Adipocyte (in vitro differentiated cells): ENCODE measurements around the gene SLC15A3.

ENCODE experiments used
- DNase-seq: peaks from one replicate; pipeline ENCODE4 v3.0.0-alpha.2; 2015; ENCODE audit warnings: low read depth
- H3K27me3 ChIP-seq: replicated peaks from 2 replicates; pipeline ENCODE4 v1.7.0; 2013; ENCODE audit warnings: mild to moderate bottlenecking, low read length, moderate library complexity; ENCODE audit not compliant: control insufficient read depth, insufficient read depth
- H3K36me3 ChIP-seq: 2 replicates; pipeline ENCODE4 v1.7.0; 2013; ENCODE audit warnings: low read length, mild to moderate bottlenecking, moderate library complexity; ENCODE audit not compliant: control insufficient read depth, insufficient read depth, severe bottlenecking
- H3K4me1 ChIP-seq: 2 replicates; pipeline ENCODE4 v1.7.0; 2013; ENCODE audit warnings: mild to moderate bottlenecking, low read length, moderate library complexity; ENCODE audit not compliant: control insufficient read depth, insufficient read depth
- H3K4me3 ChIP-seq: 2 replicates; pipeline ENCODE4 v1.7.0; 2013; ENCODE audit warnings: mild to moderate bottlenecking, low read length, moderate library complexity
- H3K9ac ChIP-seq: 2 replicates; pipeline ENCODE4 v1.7.0; 2013; ENCODE audit warnings: mild to moderate bottlenecking, low read length, moderate library complexity
- H3K9me3 ChIP-seq: 2 replicates; pipeline ENCODE4 v1.7.0; 2013; ENCODE audit warnings: mild to moderate bottlenecking, low read length, moderate library complexity; ENCODE audit not compliant: control insufficient read depth

The SLC15A3 gene

DNA sequence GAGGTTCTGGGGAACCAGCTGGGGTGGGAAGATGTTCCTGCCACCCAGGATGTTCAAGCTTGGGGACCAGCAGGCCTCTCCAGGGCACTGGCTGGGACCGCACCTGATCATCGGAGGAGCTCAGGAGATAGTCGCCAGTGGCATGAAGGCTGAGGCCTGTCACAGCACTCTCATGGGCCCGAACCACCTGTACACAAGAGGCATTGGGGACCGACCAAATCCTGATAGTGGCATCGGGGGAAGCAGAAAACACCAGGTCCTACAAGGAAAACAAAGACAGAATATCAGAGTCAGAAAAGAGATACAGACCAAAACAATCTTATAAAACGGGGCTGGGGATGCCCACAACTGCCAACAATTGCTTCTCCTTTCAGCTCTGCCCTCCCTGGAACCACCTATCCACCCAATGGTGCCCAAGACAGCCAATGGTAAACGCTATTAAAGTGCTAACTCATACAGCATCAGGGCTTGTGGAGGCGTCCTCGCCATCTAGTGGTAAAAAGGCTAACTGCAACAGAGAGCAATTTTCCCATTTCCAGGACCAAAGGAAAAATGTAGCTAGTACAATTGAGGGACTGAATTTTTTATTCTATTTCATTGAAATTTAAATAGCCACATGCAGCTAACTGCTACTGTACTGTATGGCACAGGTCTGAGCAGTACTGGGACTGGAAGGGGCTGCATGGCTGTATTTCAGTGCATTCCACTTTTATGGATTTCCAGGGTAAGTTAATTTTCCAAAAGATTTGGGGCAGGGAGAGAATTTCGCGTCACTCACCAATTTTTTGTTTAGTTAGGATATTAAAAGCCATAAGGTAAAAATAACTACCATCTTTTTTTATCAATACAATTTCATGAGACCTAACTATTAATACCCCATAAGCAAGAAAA lies 52.7 kb downstream of the SLC15A3 start:
- DNase-seq: peak; percentile 84
- Histone ChIP-seq H3K4me1 (peaks cover under 1% of the 10 kb centered on the region), H3K9me3 (no peaks in the 10 kb centered on the region), H3K27me3 (no peaks in the 10 kb centered on the region), H3K9ac (peak overlapping the region; percentile 3), H3K36me3 (peaks cover 87% of the 10 kb centered on the region), H3K4me3 (no peak overlapping the region)

DNA sequence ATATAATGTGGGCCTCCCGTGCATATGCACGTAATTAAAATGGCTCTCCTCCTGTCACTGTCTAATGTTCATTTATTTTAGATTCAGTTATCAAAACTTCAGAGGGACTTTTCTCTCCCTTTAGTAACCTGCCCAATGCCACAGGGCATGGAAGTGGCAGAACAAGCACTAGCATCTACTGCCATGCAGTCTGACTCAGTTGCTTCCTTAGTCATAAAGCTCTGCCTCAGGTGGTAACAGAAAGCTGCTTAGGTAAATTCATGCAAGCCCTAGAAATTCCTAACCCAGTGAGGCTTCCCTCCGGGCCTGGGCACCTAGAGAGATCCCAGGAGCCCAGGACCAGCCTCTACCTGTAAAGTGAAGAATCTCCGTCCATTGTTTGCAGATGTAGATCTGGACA lies 54.5 kb downstream of the SLC15A3 start:
- Histone ChIP-seq H3K9ac (no peak overlapping the region), H3K9me3 (no peaks in the 10 kb centered on the region), H3K36me3 (peaks cover 89% of the 10 kb centered on the region), H3K27me3 (no peaks in the 10 kb centered on the region), H3K4me3 (no peak overlapping the region), H3K4me1 (no peaks in the 10 kb centered on the region)
- no peak for DNase-seq

DNA sequence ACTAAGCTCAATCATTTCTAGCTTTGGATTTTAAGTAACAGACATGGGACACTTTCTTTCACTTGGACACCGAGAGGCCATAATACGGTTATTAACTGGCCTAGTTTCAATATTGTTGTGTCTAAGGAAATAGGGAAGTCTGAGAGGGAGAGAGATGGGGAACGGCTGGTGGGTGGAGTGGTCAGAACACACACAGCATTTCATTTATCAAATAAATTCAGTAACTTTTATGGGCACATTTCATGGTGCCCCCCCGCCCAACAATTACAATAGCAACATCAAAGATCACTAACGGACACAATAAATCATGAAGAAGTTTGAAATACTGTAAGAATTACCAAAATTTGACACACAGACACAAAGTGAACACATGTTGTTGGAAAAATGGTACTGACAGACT lies 56.3 kb downstream of the SLC15A3 start:
- no peak for DNase-seq
- H3K27me3 ChIP-seq: no peaks in the 10 kb centered on the region
- H3K4me1 ChIP-seq: no peaks in the 10 kb centered on the region
- peaks cover 73% of the 10 kb centered on the region for H3K36me3 ChIP-seq
- no peak overlapping the region for H3K4me3 ChIP-seq
- H3K9me3 ChIP-seq: no peaks in the 10 kb centered on the region
- H3K9ac ChIP-seq: no peak overlapping the region

DNA sequence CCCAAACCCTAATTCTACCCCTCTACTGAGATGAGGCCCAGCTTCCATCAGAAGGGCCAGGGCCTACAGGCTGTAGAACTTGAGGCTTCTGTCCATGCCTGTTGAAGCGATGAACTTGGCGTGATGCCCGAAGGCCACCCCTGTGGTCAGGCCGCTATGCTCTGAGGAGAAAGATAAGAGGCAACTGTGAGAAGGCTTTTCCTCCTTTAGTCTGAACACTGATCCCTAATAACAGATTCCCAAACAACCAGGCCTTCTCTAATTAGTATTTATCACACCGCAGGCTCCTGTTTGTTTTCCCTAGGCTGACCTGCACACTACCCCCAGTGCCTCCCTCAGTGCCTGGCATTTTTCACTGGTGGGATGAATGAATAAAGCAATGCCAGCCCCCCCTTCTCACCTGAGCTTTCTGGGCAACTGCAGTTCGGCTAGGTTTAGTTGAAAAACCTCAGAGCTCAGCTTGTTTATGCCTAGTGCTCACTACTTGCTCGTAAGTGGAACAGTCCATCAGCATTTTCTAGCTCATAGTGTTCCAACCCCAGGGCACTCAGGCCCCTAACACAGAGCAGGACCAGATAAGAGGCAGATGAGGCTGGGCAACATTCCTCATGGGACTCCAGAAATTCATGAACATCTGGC lies 60.8 kb downstream of the SLC15A3 start:
- no peak overlapping the region for H3K9ac ChIP-seq
- H3K4me3 ChIP-seq: no peak overlapping the region
- no peaks in the 10 kb centered on the region for H3K4me1 ChIP-seq
- H3K36me3 ChIP-seq: peaks cover 43% of the 10 kb centered on the region
- no peak for DNase-seq
- H3K27me3 ChIP-seq: no peaks in the 10 kb centered on the region
- no peaks in the 10 kb centered on the region for H3K9me3 ChIP-seq

DNA sequence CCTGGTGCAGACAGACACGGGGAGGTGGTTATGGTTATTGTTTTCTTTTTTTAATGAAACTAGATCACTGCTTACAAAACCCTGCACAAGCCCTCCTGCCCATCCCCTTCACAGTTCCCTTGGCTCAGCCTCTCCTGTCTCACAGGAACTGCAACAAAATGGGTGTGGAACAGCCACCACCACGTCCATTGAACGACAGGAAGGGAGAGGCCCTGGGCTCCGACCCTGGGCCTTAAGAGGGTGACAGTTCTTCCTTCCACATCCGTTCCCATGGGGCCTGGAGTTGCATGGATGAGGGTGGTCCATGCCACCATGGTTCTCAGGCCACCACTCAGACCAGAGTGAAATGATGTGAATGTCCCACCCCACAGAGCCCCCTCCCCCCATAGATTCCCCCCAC lies 61.3 kb downstream of the SLC15A3 start:
- Histone ChIP-seq H3K4me3 (no peak overlapping the region), H3K36me3 (peaks cover 37% of the 10 kb centered on the region), H3K9me3 (no peaks in the 10 kb centered on the region), H3K9ac (no peak overlapping the region), H3K4me1 (no peaks in the 10 kb centered on the region), H3K27me3 (no peaks in the 10 kb centered on the region)
- DNase-seq: no peak

DNA sequence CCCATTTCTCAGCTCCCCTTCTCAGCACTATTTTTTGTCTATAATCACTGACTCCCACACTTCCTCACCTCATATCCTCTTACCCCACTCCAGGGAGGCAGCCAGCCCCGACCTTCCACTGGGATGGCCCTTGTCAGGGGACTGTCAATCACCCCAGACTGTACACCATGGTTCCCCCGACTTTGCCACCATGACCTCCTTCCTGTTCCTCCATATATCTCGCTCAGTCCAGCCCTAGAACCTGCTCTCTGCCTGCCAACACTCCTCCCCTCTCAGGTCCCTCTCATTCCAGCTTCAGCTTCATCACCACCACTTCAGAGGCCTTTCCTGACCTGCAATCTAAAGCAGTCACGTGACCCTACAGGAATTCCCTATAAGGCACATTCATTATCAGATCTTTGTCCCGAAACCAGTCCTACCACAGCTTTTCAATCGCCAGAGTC lies 62.1 kb downstream of the SLC15A3 start:
- no peak overlapping the region for H3K4me3 ChIP-seq

DNA sequence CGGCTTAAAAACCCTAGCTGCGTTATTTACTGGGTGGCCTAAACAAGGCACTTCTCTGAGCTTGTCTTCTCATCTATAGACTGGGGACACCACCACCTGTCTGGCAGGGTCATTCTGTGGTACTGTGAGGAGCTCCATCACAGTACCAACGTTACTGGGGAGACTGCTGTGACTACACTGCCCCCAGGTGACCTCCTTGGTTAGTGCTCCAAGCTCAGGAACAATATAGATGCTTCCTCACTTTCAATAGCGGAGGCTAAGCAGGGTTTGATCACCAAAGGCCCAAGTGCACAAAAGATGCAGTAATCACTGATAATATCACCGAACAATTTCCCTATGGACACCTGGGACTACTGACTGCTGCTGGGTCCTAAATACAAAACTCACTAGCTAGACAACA lies 64.4 kb downstream of the SLC15A3 start:
- Histone ChIP-seq H3K27me3 (no peaks in the 10 kb centered on the region), H3K4me3 (no peak overlapping the region), H3K36me3 (peaks cover 11% of the 10 kb centered on the region), H3K4me1 (no peaks in the 10 kb centered on the region), H3K9me3 (no peaks in the 10 kb centered on the region), H3K9ac (no peak overlapping the region)
- peak; percentile 53 for DNase-seq

More for the DNA sequence above, 62.1 kb downstream of the SLC15A3 start:
- Histone ChIP-seq H3K27me3 (no peaks in the 10 kb centered on the region), H3K4me1 (no peaks in the 10 kb centered on the region), H3K9me3 (no peaks in the 10 kb centered on the region), H3K36me3 (peaks cover 29% of the 10 kb centered on the region), H3K9ac (no peak overlapping the region)
- no peak for DNase-seq
